GM12891 (cell line): ENCODE results near the gene MYCBPAP.

Source experiments
- PAX5 ChIP-seq: IDR thresholded peaks from 2 replicates; pipeline ENCODE4 v1.6.1; 2011; ENCODE audit warnings: low read length, moderate library complexity, mild to moderate bottlenecking; ENCODE audit not compliant: insufficient read depth, severe bottlenecking
- POLR2A ChIP-seq: IDR thresholded peaks from 2 replicates; pipeline ENCODE4 v1.6.1; 2011; ENCODE audit warnings: low read depth, low read length, control low read depth
- POLR2AphosphoS5 ChIP-seq: IDR thresholded peaks from 2 replicates; pipeline ENCODE4 v1.6.1; 2011; ENCODE audit warnings: low read depth, low read length, control low read depth
- POU2F2 ChIP-seq: IDR thresholded peaks from 2 replicates; pipeline ENCODE4 v1.6.1; 2011; ENCODE audit warnings: low read depth, mild to moderate bottlenecking, control low read depth, low read length, moderate library complexity
- SPI1 ChIP-seq: IDR thresholded peaks from 2 replicates; pipeline ENCODE4 v1.6.1; 2011; ENCODE audit warnings: low read depth, low read length, control low read depth
- TAF1 ChIP-seq: IDR thresholded peaks from 2 replicates; pipeline ENCODE4 v1.6.1; 2011; ENCODE audit warnings: low read depth, low read length, control low read depth

DNA sequence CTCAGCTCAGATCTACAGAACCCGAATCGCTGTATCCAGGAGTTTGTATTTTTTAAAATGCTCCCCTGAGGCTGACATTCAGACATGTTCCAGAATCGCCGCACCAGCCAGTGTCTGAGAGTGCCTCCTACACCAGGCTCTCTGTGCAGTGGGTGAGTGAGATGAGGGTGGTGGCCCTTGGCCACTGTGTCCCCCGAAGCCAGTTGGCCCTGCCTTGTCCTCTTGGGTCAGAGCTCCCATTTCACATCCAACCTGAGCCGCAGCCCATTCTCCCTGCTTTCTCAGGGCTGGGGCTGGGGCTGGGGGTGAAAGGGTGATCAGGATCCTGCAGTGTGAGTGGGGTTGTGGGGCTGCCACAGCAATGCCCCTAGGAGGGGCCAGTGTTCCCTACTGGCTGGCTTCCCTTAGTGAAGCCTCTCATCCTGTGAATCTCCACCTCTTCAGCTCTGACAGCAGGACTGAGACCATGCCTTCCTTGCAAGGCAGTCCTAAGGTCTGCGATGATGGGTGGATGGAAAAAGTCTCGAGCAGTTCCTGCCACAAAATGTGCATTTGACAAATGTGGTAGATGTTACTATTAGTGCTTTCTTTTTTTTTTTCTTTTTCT lies 12.9 kb upstream of the MYCBPAP start:
- TF ChIP-seq POLR2A (no peak), POLR2AphosphoS5 (no peak), TAF1 (no peak), POU2F2 (no peak), SPI1 (no peak), PAX5 (no peak)
